ENCODE results near the gene EPB41L4B.

The EPB41L4B gene

GRCh38 chr9:109251080-109251775, 69.6 kb downstream of the EPB41L4B start:
- Mint-ChIP-seq H3K36me3 (no peaks in the 10 kb centered on the region), H3K4me1 (no peaks in the 10 kb centered on the region), H3K27ac (no peak overlapping the region), H3K9me3 (no peaks in the 10 kb centered on the region), H3K27me3 (peaks cover 3% of the 10 kb centered on the region), H3K4me3 (no peak overlapping the region)

DNA sequence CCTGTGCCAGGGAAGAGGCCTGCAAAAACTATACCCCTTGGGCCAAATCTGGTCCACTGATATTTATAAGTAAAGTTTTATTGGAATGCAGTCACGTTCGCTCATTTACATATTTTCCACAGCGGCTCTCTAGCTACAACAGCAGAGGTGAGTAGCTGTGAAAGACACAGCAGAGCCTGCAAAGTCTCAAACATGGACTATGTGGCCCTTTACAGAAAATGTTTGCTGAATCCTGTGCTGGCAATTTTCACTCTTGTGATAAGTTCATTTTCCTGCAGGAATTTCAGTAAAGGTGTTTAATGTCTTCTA, 70.1 kb downstream of the EPB41L4B start:
- no peak overlapping the region for H3K4me3 Mint-ChIP-seq
- H3K27ac Mint-ChIP-seq: no peak overlapping the region
- H3K9me3 Mint-ChIP-seq: no peaks in the 10 kb centered on the region
- H3K27me3 Mint-ChIP-seq: peaks cover 4% of the 10 kb centered on the region
- H3K4me1 Mint-ChIP-seq: no peaks in the 10 kb centered on the region
- no peaks in the 10 kb centered on the region for H3K36me3 Mint-ChIP-seq

- H3K4me1 Mint-ChIP-seq: no peaks in the 10 kb centered on the region
- no peak overlapping the region for H3K27ac Mint-ChIP-seq
- peaks cover 4% of the 10 kb centered on the region for H3K27me3 Mint-ChIP-seq
- H3K9me3 Mint-ChIP-seq: no peaks in the 10 kb centered on the region
- H3K4me3 Mint-ChIP-seq: no peak overlapping the region
- no peaks in the 10 kb centered on the region for H3K36me3 Mint-ChIP-seq
Measured at GRCh38 chr9:109250311-109250741, 70.5 kb downstream of the EPB41L4B start.

DNA sequence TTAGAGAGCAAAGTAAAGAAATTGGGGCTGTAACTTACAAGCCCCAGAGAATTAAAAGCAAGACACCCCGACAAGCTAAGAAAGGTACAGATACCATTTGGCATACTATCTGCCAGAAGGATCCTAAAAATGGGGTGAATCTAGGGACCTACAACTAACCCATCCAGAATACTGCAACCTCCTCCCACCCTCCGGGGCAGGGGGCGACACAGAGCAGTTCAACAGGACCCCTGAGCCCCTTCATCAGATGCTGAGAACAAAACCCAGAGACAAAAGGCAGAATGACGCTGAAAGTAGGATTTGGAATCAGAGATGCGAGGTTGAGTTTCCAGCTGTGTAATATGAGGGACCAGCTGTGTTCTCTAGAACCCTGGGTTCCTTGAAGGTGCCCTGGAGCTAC, 71.2 kb downstream of the EPB41L4B start:
- Mint-ChIP-seq H3K27me3 (peaks cover 4% of the 10 kb centered on the region), H3K27ac (no peak overlapping the region), H3K9me3 (no peaks in the 10 kb centered on the region), H3K4me3 (no peak overlapping the region), H3K4me1 (no peaks in the 10 kb centered on the region), H3K36me3 (no peaks in the 10 kb centered on the region)

GRCh38 chr9:109248133-109248581, 72.7 kb downstream of the EPB41L4B start:
- Mint-ChIP-seq H3K27ac (no peak overlapping the region), H3K36me3 (no peaks in the 10 kb centered on the region), H3K27me3 (peaks cover 9% of the 10 kb centered on the region), H3K4me3 (no peak overlapping the region), H3K9me3 (no peaks in the 10 kb centered on the region), H3K4me1 (peaks cover 3% of the 10 kb centered on the region)

DNA sequence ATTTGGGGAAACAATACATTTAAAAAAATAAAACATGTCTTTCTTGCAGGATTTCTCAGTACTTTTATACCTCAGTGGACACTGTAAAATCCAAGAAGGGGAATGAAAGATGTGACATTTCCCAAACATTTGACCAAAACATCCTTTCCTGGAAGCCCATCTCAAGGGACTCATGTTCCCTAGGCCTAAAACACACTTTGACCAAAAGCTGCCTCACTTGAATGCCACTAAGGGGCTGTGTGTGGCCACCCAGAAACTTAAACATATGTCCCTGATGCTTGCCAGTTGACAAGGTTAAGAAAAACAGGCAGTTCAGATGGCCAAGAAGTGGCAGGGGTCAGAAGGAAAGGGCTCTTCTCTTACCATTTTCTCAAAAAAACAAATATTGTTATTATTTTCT, 73.6 kb downstream of the EPB41L4B start:
- Mint-ChIP-seq H3K27me3 (peaks cover 10% of the 10 kb centered on the region), H3K27ac (no peak overlapping the region), H3K36me3 (no peaks in the 10 kb centered on the region), H3K4me3 (no peak overlapping the region), H3K4me1 (peaks cover 3% of the 10 kb centered on the region), H3K9me3 (no peaks in the 10 kb centered on the region)

GRCh38 chr9:109246533-109246932, 74.3 kb downstream of the EPB41L4B start:
- H3K27ac Mint-ChIP-seq: no peak overlapping the region

DNA sequence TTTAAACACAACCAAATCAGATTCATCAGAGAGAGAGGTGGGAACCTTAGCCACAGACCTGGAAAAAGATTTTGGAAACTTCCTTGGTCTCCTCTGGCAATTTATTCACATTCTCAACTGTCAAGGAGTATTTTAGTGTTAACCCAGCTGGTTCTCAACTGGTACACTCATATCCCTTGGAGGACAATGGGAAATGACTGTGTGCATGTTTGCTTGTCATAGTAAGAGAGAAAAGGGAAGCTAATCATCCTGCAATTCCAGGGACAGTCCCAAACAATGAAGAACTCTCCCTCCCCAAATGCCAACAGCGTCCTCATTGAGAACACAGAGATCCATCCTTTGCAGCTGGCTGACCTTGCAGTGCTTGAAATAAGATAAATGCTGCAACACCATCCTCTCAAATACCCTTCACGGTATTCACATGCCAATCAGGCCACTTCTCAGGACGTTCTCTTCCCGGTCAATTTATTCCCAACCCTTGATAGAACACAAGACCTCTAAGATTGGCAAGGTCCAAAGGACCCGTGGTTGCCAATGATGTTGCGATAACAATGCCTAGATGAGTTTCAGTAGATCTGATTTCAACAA, 75.5 kb downstream of the EPB41L4B start:
- Mint-ChIP-seq H3K4me3 (no peak overlapping the region), H3K4me1 (peaks cover 3% of the 10 kb centered on the region), H3K36me3 (no peaks in the 10 kb centered on the region), H3K27ac (no peak overlapping the region), H3K9me3 (no peaks in the 10 kb centered on the region), H3K27me3 (peaks cover 10% of the 10 kb centered on the region)

More at GRCh38 chr9:109246533-109246932, 74.3 kb downstream of the EPB41L4B start:
- Mint-ChIP-seq H3K36me3 (no peaks in the 10 kb centered on the region), H3K4me1 (peaks cover 3% of the 10 kb centered on the region), H3K4me3 (no peak overlapping the region), H3K27me3 (peaks cover 10% of the 10 kb centered on the region), H3K9me3 (no peaks in the 10 kb centered on the region)

DNA sequence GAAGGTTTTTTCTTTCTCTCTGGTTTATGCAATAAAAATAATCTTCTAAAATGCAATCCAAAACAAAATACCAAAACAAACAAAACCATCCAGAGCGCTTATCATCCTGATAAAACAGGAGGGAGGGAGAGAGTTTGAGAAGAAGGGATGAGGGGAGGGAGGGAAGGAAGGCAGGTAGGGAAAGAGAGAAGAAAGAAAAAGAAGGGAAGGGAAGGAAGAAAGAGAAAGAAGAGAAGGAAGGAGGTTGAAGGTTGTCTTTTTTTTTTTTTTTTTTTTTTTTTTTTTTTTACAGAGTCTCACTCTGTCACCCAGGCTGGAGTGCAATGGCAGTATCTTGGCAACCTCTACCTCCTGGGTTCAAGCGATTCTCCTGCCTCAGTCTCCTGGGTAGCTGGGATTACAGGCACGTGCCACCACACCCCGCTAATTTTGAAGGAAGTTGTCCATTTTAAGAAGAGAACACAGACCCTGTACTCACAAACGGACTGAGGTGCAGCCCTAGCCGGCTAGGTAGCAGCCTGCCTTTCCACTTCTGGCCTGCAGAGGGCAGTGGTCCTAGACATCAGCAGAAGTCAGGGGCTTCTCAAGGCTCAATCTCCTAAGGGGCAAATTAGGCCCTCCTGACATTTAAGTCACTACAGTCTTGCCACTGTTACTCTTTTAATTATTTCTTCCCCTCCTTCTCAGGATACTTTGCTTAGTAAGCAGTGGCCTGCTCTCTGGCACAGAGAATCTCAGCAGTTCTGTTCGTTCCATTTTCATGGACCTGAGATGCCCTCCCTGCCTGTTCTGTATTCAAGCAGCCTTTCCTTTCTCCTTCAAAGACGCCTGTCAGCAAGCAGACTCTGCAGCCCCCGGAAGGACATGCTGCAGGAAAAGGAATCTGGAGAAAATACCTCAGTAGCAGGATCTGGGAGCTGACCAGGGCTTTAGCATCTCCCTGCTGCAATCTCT, 76.4 kb downstream of the EPB41L4B start:
- Mint-ChIP-seq H3K27me3 (peaks cover 10% of the 10 kb centered on the region), H3K27ac (no peak overlapping the region), H3K4me3 (no peak overlapping the region), H3K4me1 (peaks cover 3% of the 10 kb centered on the region), H3K36me3 (no peaks in the 10 kb centered on the region), H3K9me3 (no peaks in the 10 kb centered on the region)

GRCh38 chr9:109242741-109243140, 78.1 kb downstream of the EPB41L4B start:
- peaks cover 11% of the 10 kb centered on the region for H3K27me3 Mint-ChIP-seq
- no peak overlapping the region for H3K4me3 Mint-ChIP-seq
- H3K4me1 Mint-ChIP-seq: peaks cover 3% of the 10 kb centered on the region
- H3K9me3 Mint-ChIP-seq: no peaks in the 10 kb centered on the region
- H3K27ac Mint-ChIP-seq: no peak overlapping the region
- no peaks in the 10 kb centered on the region for H3K36me3 Mint-ChIP-seq

- Mint-ChIP-seq H3K4me1 (peaks cover 3% of the 10 kb centered on the region), H3K27ac (no peak overlapping the region), H3K4me3 (no peak overlapping the region), H3K27me3 (peaks cover 16% of the 10 kb centered on the region), H3K9me3 (no peaks in the 10 kb centered on the region), H3K36me3 (no peaks in the 10 kb centered on the region)
Measured at GRCh38 chr9:109242014-109242413, 78.8 kb downstream of the EPB41L4B start.

- Mint-ChIP-seq H3K4me3 (no peak overlapping the region), H3K27me3 (peaks cover 13% of the 10 kb centered on the region), H3K4me1 (peaks cover 3% of the 10 kb centered on the region), H3K27ac (no peak overlapping the region), H3K9me3 (no peaks in the 10 kb centered on the region), H3K36me3 (no peaks in the 10 kb centered on the region)
Measured at GRCh38 chr9:109241207-109241606, 79.7 kb downstream of the EPB41L4B start.

DNA sequence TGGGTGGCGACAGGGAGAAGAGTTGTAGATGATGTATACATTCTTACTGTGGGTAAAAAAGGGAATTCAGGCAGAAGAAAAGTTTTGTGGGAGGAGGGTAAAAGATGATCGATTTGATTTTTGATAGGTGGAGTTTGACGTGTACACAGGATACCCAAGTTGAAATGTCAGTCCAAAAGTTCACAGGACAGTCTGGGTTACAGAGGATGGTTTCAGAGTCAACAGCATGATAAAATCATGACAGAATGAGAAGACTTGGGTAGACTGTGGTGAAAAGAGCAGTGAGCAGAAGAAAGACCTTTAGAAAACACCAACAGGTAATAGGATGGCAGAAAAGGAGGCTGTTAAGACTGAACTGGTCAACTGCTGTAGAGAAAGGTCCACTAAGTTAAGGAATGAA, 81.6 kb downstream of the EPB41L4B start:
- H3K4me1 Mint-ChIP-seq: no peaks in the 10 kb centered on the region
- H3K4me3 Mint-ChIP-seq: no peak overlapping the region

GRCh38 chr9:109238655-109239054, 82.2 kb downstream of the EPB41L4B start:
- no peak overlapping the region for H3K27ac Mint-ChIP-seq
- no peak overlapping the region for H3K4me3 Mint-ChIP-seq
- H3K9me3 Mint-ChIP-seq: no peaks in the 10 kb centered on the region
- no peaks in the 10 kb centered on the region for H3K4me1 Mint-ChIP-seq
- no peaks in the 10 kb centered on the region for H3K36me3 Mint-ChIP-seq
- peaks cover 12% of the 10 kb centered on the region for H3K27me3 Mint-ChIP-seq

More for the DNA sequence above, 81.6 kb downstream of the EPB41L4B start:
- Mint-ChIP-seq H3K27me3 (peaks cover 15% of the 10 kb centered on the region), H3K36me3 (no peaks in the 10 kb centered on the region), H3K27ac (no peak overlapping the region), H3K9me3 (no peaks in the 10 kb centered on the region)

GRCh38 chr9:109238125-109238524, 82.7 kb downstream of the EPB41L4B start:
- H3K4me3 Mint-ChIP-seq: no peak overlapping the region
- peaks cover 12% of the 10 kb centered on the region for H3K27me3 Mint-ChIP-seq
- no peaks in the 10 kb centered on the region for H3K4me1 Mint-ChIP-seq
- no peak overlapping the region for H3K27ac Mint-ChIP-seq
- H3K9me3 Mint-ChIP-seq: no peaks in the 10 kb centered on the region
- no peaks in the 10 kb centered on the region for H3K36me3 Mint-ChIP-seq

Data from activated naive CD4-positive, alpha-beta T cell treated with anti-CD3 and anti-CD28 coated beads, Interleukin-2, amount 50 U/mL, for 24 hours (primary cell).